ENCODE data around the gene TEX12.

DNA sequence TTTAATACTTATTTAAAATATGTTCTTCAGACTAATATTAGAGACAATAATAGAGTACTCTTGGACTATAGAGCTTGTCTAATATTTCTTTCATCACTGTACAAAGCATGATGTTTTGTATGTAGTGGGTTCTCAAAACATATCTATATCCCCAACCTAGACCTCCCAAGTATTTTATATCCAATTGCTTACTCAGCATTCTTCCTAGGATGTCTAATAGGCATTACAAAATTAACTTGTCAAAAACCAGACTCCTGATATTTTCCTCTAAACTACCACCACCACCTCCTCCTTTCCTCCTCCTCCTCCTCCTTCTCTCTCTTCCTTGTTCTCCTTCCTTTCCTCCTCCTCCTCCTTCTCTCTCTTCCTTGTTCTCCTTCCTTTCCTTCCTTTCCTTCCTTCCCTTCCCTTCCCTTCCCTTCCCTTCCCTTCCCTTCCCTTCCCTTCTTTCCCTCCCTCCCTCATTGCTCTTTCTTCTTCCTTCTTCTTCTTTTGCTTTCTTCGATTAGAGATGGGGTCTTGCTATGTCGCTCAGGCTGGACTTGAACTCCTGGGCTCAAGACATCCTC is 29.4 kb downstream of the TEX12 start:
- TF ChIP-seq, protein P1, sequence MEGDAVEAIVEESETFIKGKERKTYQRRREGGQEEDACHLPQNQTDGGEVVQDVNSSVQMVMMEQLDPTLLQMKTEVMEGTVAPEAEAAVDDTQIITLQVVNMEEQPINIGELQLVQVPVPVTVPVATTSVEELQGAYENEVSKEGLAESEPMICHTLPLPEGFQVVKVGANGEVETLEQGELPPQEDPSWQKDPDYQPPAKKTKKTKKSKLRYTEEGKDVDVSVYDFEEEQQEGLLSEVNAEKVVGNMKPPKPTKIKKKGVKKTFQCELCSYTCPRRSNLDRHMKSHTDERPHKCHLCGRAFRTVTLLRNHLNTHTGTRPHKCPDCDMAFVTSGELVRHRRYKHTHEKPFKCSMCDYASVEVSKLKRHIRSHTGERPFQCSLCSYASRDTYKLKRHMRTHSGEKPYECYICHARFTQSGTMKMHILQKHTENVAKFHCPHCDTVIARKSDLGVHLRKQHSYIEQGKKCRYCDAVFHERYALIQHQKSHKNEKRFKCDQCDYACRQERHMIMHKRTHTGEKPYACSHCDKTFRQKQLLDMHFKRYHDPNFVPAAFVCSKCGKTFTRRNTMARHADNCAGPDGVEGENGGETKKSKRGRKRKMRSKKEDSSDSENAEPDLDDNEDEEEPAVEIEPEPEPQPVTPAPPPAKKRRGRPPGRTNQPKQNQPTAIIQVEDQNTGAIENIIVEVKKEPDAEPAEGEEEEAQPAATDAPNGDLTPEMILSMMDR (IDR thresholded peaks at IDR 0.05; ENCODE audit: insufficient read depth, low read depth, low read length): no peak
- TF ChIP-seq EZH2 (IDR thresholded peaks at IDR 0.05; ENCODE audit: insufficient read depth, low read length): no peak
